ENCODE results near the gene SH3GL3. TPM values are rescaled to one million over a fixed set of nuclear protein-coding genes. Genes with fewer than 3 reads are reported as not detected.
A peak's percentile ranks its signal among the peaks of the same experiment; 100 is the strongest.

Gene SH3GL3, protein sequence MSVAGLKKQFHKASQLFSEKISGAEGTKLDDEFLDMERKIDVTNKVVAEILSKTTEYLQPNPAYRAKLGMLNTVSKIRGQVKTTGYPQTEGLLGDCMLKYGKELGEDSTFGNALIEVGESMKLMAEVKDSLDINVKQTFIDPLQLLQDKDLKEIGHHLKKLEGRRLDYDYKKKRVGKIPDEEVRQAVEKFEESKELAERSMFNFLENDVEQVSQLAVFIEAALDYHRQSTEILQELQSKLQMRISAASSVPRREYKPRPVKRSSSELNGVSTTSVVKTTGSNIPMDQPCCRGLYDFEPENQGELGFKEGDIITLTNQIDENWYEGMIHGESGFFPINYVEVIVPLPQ
- 1 to 10 TPM in 1 of 4 donors, under 1 TPM in 2, not detected in 1; 0.84 to 1.1 (median 0.97) TPM for total RNA-seq

DNA sequence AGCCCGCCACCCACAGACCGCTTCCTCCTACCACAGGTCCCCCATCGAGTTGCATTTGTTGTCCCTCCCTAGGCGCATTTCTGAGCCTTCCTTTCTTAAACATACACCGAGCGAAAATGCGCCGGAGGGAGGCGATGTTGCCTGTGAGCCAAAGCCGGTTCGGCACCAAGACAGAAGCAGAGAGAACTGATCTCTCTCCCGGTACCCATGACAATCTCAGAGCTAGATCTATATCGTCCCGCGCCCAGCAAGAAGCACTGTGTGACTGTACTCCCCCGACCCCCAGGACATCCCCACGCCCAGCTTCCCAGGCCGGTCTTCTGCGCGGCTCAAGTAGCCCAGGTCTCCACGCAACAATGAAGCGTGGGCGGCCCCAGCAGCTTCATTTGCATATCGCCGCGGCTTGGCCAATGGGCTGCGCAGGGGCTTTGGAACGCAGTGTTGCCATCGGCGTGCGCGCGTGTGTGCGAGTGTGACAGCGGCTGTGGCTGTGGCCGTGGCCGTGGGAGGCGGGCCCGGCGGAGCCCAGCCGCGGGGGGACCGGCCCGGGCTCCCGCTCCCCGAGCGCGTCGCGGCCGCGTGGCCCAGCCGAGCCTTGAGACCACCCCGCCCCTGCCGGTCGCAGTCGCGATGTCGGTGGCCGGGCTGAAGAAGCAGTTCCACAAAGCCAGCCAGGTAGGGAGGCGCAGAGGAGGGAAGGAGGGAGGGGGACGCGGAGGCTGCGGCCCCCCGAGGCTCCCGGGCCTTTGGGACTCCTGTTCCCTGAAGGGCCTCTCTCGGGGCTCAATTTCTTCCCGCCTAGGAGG, at the start of gene SH3GL3:
Gene SH3GL3, plus strand, starts transcription at position 438 of the 806 bp plus-strand sequence. Its CDS starts 193 bp downstream, at position 631.
- WGBS, 2 donors, result 1 to 2% methylated on average over 22 to 41 of the region's 68 CpGs
- no peak for TF ChIP-seq POLR2A (IDR thresholded peaks at IDR 0.05)
- TF ChIP-seq, protein P1, sequence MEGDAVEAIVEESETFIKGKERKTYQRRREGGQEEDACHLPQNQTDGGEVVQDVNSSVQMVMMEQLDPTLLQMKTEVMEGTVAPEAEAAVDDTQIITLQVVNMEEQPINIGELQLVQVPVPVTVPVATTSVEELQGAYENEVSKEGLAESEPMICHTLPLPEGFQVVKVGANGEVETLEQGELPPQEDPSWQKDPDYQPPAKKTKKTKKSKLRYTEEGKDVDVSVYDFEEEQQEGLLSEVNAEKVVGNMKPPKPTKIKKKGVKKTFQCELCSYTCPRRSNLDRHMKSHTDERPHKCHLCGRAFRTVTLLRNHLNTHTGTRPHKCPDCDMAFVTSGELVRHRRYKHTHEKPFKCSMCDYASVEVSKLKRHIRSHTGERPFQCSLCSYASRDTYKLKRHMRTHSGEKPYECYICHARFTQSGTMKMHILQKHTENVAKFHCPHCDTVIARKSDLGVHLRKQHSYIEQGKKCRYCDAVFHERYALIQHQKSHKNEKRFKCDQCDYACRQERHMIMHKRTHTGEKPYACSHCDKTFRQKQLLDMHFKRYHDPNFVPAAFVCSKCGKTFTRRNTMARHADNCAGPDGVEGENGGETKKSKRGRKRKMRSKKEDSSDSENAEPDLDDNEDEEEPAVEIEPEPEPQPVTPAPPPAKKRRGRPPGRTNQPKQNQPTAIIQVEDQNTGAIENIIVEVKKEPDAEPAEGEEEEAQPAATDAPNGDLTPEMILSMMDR (IDR thresholded peaks at IDR 0.05), result no peak
- peak; percentile 62 to 94 for DNase-seq (ENCODE audit: low spot score in 2 of 2)
- peak within 1 kb of the TSS; percentile 23 for H3K4me3 ChIP-seq (ENCODE audit: low read depth, poor library complexity, severe bottlenecking)
- intact Hi-C loops (cut with DNase I; ENCODE audit: low total_unique reads), result no loop called here

- intact Hi-C loops (cut with DNase I; ENCODE audit: low total_unique reads), result no loop called here
- TF ChIP-seq, protein P1 (IDR thresholded peaks at IDR 0.05), result no peak
- no peak for TF ChIP-seq POLR2A (IDR thresholded peaks at IDR 0.05)
- no peak for DNase-seq (ENCODE audit: low spot score in 2 of 2)
- no peak overlapping the region for H3K4me3 ChIP-seq (ENCODE audit: low read depth, poor library complexity, severe bottlenecking)
- 29 to 31% methylated on average over 8 of the region's 8 CpGs for WGBS, 2 donors
Measured at GRCh38 chr15:83398626-83399025, 48.5 kb upstream of the SH3GL3 start.

GRCh38 chr15:83404121-83404520, 43.0 kb upstream of the SH3GL3 start:
- 36% methylated on average over 3 of the region's 3 CpGs for WGBS, 2 donors
- intact Hi-C loops (cut with DNase I; ENCODE audit: low total_unique reads), result no loop called here
- TF ChIP-seq, protein P1 (IDR thresholded peaks at IDR 0.05), result no peak
- no peak for TF ChIP-seq POLR2A (IDR thresholded peaks at IDR 0.05)
- H3K4me3 ChIP-seq (ENCODE audit: low read depth, poor library complexity, severe bottlenecking), result no peak overlapping the region
- DNase-seq (ENCODE audit: low spot score in 2 of 2), result no peak

DNA sequence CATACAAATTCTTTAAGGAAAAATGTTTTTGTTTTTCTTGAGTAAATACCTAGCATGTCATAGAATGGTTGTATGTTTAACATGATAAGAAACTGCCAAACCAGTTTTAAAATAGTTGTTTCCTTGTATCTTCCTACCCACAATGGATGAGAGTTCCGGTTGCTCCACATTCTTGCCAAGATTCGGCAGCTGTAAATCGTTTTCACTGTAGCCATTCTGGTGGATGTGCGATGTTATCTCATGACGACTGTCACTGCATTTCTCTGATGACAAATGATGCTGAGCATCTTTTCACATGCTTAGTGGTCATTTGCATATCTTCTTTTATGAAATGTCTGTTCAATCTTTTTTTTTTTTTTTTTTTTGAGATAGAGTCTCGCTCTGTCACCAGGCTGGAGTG, 36.6 kb upstream of the SH3GL3 start:
- no peak for DNase-seq (ENCODE audit: low spot score in 2 of 2)
- 54 to 56% methylated on average over 6 of the region's 6 CpGs for WGBS, 2 donors
- H3K4me3 ChIP-seq (ENCODE audit: low read depth, poor library complexity, severe bottlenecking), result no peak overlapping the region
- intact Hi-C loops (cut with DNase I; ENCODE audit: low total_unique reads), result no loop called here
- no peak for TF ChIP-seq POLR2A (IDR thresholded peaks at IDR 0.05)
- TF ChIP-seq, protein P1 (IDR thresholded peaks at IDR 0.05), result no peak

GRCh38 chr15:83413054-83413719, 34.0 kb upstream of the SH3GL3 start:
- no peak for DNase-seq (ENCODE audit: low spot score in 2 of 2)
- intact Hi-C loops (cut with DNase I; ENCODE audit: low total_unique reads), result no loop called here
- 82 to 87% methylated on average over 7 of the region's 7 CpGs for WGBS, 2 donors
- no peak for TF ChIP-seq POLR2A (IDR thresholded peaks at IDR 0.05)
- TF ChIP-seq, protein P1 (IDR thresholded peaks at IDR 0.05), result no peak
- H3K4me3 ChIP-seq (ENCODE audit: low read depth, poor library complexity, severe bottlenecking), result no peak overlapping the region

Measured in lower leg skin (tissue), 4 donors.